Measurements from ENCODE around the gene ACP7. TPM values are rescaled to one million over a fixed set of nuclear protein-coding genes. Genes with fewer than 3 reads are reported as not detected.
"Not testable (repeated sequence)": the region's sequence is repeated elsewhere in the genome, so short reads cannot be mapped to it uniquely, and the experiment has no call there.

The ACP7 gene
- total RNA-seq, 1 donor from 2014 or later, result not detected

- DNase-seq, result peak; percentile 85
These were observed 5.5 kb upstream of the ACP7 start for GRCh38 chr19:39078436-39079200.

- no peak for DNase-seq
These were observed 3.7 kb upstream of the ACP7 start for GRCh38 chr19:39080431-39080830.

GRCh38 chr19:39082167-39082566 is 2.0 kb upstream of the ACP7 start:
- no peak for DNase-seq

- DNase-seq, result peak; percentile 40
These were observed 1.2 kb upstream of the ACP7 start for GRCh38 chr19:39082745-39083598.

GRCh38 chr19:39083599-39083982 is 577 bp upstream of the ACP7 start:
- DNase-seq, result no peak

GRCh38 chr19:39084732-39085080 is 538 bp downstream of the ACP7 start:
- DNase-seq, result no peak

GRCh38 chr19:39085392-39085791 is 1.2 kb downstream of the ACP7 start:
- DNase-seq, result no peak

GRCh38 chr19:39086386-39086785 is 2.2 kb downstream of the ACP7 start:
- no peak for DNase-seq

GRCh38 chr19:39087907-39088686 is 3.9 kb downstream of the ACP7 start:
- DNase-seq, result no peak

- DNase-seq, result not testable (repeated sequence)
These were observed 5.8 kb downstream of the ACP7 start for GRCh38 chr19:39090016-39090415.

GRCh38 chr19:39090881-39091280 is 6.7 kb downstream of the ACP7 start:
- no peak for DNase-seq

GRCh38 chr19:39095799-39096540 is 11.8 kb downstream of the ACP7 start:
- DNase-seq, result not testable (repeated sequence)

- DNase-seq, result no peak
These were observed 13.1 kb downstream of the ACP7 start for GRCh38 chr19:39097299-39097698.

GRCh38 chr19:39097721-39098120 is 13.6 kb downstream of the ACP7 start:
- DNase-seq, result no peak

GRCh38 chr19:39098365-39099269 is 14.4 kb downstream of the ACP7 start:
- DNase-seq, result no peak

GRCh38 chr19:39099341-39099740 is 15.2 kb downstream of the ACP7 start:
- DNase-seq, result no peak

- no peak for DNase-seq
These were observed 16.5 kb downstream of the ACP7 start for GRCh38 chr19:39100500-39101166.

GRCh38 chr19:39103151-39103550 is 19.0 kb downstream of the ACP7 start:
- no peak for DNase-seq

- DNase-seq, result no peak
These were observed 20.0 kb downstream of the ACP7 start for GRCh38 chr19:39104186-39104596.

- no peak for DNase-seq
These were observed 22.0 kb downstream of the ACP7 start for GRCh38 chr19:39106194-39106593.

- DNase-seq, result no peak
These were observed 25.5 kb downstream of the ACP7 start for GRCh38 chr19:39109641-39110040.

All from dermis blood vessel endothelial cell (primary cell).